GM04504 (cell line): ENCODE data around the gene KRTAP19-6.
"Not testable (repeated sequence)": the region's sequence is repeated elsewhere in the genome, so short reads cannot be mapped to it uniquely, and the experiment has no call there.

Experiments
- DNase-seq: peaks from one replicate; pipeline ENCODE4 v3.0.0-alpha.2; 2012; ENCODE audit warnings: low read depth

The KRTAP19-6 gene

DNA sequence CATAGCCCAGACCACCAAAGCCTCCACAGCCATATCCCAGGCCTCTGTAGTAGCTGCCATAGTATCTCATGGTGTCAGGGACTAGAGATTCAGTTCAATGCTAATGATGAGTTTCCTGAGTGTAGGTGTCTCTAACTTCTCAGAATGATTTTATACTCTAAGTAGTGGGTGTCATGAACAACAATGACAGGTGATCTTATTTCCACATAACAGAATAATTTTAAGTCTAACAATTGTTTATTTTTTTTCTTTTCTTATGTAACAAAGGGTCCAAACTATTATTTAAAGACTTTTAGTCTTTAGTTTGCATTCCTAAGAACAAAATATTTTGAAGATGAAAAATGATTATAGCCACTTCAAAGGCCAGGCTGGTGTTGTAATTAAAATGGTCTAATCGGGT, at the start of gene KRTAP19-6:
Gene KRTAP19-6 (minus strand): TSS at position 101 of the 400 bp plus-strand sequence. CDS start 31 bp downstream, at position 70.
- DNase-seq = no peak

DNA sequence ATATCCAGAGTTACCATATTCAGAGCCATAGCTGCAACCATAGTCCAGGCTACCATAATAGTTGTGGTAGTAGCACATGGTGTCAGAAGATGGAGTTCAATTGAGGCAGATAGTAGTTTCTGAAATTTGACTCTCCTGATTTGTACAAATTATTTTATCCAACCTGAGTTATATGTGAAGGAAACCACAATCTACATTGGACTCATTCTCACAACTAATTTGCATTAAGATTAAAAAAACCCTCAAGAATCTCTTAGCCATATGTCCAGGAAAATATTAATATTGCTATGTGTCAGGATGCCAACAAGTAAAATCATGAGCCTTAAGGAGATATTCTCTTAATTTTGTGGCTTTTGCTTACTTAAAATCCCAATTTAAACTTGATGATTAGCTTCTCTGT, 48.6 kb upstream of the KRTAP19-6 start, which contains the start of gene KRTAP22-2:
Gene KRTAP22-2 (minus strand): TSS at position 101 of the 400 bp plus-strand sequence.
- no peak for DNase-seq

- DNase-seq = no peak
Measured at GRCh38 chr21:30582870-30583269, 41.2 kb upstream of the KRTAP19-6 start.

DNA sequence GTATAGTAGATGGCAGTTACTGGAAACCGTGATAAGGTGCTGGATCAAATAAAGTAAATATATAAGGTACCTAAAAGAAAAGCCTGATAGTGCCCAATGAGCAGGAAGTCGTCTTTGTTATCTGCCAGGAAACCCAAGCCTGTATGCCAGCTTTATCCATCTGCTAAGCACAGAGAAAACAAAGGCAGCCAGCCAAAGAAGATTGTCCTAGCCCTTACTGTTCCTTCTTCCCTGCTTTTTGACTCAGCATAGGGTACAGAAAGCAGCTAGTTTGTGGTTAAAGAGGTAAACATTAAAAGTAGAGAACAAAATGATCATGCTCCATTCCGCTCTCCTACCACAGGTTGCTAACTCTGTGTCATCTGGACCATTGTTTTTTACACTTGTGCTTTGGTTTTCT, 38.5 kb upstream of the KRTAP19-6 start:
- no peak for DNase-seq

GRCh38 chr21:30579346-30579745, 37.7 kb upstream of the KRTAP19-6 start:
- DNase-seq = no peak

DNA sequence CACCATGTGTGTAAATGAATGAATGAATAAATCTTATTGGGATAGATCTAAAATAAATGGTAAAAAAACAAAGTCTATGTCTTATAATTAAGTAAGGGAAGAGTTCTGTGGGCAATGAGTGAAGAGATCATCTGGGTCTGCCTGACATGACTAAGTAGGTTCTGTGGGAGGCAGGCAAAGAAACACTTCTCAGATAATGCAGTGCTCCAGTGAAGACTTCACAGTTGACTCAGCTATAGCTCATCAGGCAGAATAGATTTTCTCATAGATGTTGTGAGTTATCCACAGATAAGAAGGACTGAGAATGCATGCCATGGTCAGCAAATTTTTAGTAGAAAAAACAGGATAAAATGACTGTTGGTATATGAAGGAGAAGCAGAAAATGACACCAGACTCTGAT, 36.1 kb upstream of the KRTAP19-6 start:
- no peak for DNase-seq

DNA sequence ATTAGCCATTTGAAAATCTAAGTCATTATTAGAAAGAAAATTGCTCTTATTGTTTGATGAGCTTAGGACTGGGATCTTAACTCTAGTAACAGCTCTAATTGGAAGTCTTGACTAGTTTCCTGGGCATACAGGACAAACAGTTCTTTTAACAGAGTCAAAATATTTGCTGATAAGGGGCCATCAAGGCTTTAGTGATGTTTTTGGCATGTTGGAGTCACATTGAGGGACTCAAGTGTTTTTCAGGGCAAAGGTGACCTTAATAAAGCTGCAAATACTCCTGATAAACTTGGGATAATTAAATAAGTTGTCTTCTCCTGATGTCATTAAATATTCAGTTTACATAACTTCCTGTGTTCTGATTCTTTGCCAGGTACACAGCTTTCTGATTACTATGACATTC, 26.0 kb upstream of the KRTAP19-6 start:
- DNase-seq = no peak

DNA sequence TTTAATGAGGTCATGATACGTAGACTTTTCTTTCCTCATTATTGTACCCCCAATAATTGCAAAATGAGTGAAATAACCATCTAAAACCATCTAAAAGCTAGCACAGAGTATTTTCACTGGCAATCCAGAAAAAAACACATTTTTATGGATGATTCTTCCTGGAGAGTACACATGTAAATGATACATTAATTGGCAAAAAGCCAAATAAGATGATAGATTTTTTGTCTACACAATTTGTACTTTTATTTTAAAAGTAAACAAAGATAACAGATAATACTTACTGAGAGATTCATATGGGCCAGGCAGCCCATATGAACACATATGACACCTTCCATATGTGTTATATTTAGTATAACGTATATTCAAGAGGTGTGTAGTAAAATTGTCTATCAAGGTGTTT, 22.0 kb upstream of the KRTAP19-6 start:
- DNase-seq = no peak

DNA sequence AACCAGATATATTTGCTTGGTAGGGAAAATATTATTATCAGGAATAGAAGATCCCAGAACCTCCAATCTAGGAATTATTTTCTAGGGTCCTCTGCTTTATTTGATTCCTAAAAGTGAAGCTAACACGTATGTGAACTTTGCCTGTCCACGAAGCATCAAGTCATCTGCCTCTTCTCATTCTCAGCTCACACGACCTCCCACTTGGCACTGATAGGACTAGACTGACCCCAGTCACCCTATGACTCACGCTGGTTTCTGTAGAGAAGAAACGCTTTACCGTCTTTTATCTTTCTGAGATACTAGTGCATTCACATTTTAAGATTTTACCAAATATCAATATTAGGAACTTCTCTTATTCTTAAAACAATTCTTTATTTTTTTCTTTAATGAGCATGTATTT, 21.4 kb upstream of the KRTAP19-6 start:
- DNase-seq = no peak

DNA sequence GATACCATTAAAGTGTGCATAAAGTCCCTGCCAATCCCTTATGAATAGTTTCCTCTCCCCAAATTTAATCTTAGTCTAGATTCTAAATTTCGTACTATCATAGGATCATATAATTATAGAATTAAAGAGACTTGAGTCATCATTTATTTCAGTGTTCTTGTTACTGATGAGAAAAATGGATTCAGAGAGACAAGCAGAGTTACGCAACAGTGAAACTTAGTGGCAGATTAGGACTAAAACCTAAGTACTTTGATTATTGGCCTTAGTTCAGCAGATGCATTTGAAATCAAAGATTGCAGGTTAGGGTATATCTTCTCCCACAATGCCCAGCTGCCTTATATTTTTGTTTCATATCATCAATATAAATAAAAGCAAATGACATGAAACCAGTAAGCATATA, 20.3 kb upstream of the KRTAP19-6 start:
- DNase-seq = no peak

DNA sequence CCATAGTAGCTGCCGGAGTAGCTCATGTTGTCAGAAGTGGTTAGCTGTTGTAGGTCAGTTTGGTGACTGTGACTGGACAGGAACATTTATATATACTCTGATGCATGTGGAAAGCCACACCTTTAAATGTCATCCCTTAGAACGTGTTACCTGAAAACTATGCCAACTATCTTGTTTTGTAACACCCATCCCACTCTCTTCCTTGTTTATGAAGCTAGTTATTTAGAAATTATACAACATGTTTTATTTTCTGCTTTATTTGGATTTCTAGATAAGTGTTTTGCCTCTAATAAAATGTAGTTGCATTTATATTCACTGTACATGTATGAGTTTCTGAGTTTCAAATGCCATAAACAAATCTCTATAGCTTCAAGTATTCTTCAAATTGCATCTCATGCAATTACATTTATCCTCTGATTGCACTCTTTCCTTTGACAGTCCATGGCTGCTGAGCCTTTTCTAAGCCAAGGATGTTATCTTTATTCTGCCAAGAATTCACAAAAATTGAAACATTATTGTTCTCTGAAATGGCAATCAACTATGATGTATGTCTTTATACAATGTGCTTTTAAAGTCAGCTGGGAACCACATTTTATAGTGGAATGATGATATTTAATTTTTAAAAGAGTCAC, 19.7 kb upstream of the KRTAP19-6 start, which contains the start of gene KRTAP19-7:
Gene KRTAP19-7 (minus strand): TSS at position 51 of the 632 bp plus-strand sequence. CDS start 25 bp downstream, at position 26.
- DNase-seq = no peak

GRCh38 chr21:30555095-30555494, 13.4 kb upstream of the KRTAP19-6 start:
- no peak for DNase-seq

DNA sequence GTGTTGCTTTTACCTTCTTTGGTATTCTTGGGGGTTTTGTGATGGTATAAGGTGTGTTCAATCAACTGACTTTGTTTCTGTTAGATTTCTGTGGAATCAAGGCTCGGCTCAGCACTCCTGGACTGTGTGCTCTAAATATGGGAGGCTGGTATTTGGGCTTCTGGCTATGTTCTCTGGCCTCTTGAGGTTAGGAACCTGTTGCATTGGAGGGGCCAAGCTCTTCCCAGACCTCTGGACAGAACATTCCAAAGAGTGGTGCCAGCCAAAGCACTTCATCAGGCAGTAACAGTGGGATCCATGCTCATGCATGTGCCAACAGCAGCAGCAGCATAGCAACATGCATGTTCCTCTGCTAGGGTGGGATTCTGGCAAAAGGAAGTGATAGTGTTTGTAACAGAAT, 11.1 kb upstream of the KRTAP19-6 start:
- no peak for DNase-seq

- DNase-seq = no peak
Measured at GRCh38 chr21:30518876-30519275, 22.8 kb downstream of the KRTAP19-6 start.

DNA sequence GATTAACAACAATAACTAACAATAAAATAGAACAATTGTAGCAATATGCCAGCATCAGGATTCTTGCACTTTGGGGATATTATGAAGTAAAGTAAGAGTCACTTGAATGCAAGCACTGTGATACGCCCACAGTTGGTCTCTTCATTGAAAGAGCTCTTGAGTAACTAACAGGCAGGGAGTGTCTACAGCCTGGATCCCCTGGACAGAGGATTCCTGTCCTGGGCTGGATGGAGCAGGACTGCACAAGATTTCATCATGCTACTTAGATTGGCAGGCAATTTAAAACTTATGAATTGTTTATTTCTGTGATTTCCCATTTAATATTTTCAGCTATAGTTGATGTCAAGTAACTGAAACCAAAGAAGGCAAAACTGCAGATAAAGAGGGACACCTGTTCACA, 26.0 kb downstream of the KRTAP19-6 start:
- DNase-seq = no peak

DNA sequence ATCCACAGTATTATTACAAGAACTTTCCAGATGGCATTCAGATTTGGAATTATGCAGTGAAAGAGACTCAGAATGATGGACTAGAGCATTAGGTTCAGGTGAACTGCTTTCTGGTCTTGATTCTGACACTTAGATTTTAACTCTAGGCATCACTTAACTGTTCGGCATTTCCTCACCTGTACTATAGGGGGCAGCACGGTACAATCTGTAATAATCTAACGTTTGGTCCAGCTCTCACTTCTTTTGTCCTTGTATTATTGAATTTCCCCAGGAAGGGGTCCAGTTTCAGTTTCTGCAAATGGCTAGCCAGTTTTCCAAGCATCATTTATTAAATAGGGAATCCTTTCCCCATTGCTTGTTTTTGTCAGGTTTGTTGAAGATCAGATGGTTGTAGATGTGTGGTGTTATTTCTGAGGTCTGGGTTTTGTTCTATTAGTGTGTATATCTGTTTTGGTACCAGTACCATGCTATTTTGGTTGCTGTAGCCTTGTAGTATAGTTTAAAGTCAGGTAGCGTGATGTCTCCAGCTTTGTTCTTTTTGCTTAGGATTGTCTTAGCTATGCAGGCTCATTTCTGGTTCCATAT, 36.0 kb downstream of the KRTAP19-6 start:
- DNase-seq = not testable (repeated sequence)

GRCh38 chr21:30502041-30502440, 39.6 kb downstream of the KRTAP19-6 start, which contains the start of gene KRTAP19-5:
Gene KRTAP19-5, minus strand, starts transcription at chr21:30502141. Its CDS starts 51 bp downstream, at chr21:30502090.
- DNase-seq = no peak

GRCh38 chr21:30497065-30497464, 44.6 kb downstream of the KRTAP19-6 start, which contains the start of gene KRTAP19-4:
Gene KRTAP19-4, minus strand, starts transcription at chr21:30497165. Its CDS starts 55 bp downstream, at chr21:30497110.
- DNase-seq = no peak

DNA sequence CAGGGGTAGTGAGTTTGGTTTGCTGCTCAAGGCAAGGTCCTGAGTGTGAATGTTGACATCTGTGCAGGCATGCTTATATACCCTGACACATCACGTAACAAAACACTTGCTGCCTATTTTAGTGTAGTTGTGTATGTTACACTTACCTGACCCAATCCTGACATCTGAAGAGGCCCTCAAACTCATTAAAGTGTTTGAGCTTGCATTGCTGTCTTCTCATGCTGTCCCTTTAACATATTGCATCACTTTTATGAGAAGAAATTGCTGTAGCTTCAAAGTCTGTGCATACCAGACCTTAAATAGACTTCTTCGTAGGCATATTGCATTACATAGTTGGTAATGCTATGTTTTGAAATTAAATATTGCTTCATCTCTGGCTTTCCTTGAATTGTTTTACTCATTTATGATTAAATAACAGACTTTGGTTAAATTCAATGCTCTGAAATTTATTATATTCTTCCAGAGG, 49.7 kb downstream of the KRTAP19-6 start, which contains the start of gene KRTAP19-3:
Gene KRTAP19-3 (minus strand): TSS at position 51 of the 466 bp plus-strand sequence. CDS start 56 bp downstream, outside the sequence.
- no peak for DNase-seq
